Neural cell (in vitro differentiated cells): ENCODE results near the gene CELSR2. TPM values are rescaled to one million over a fixed set of nuclear protein-coding genes. Genes with fewer than 3 reads are reported as not detected.

ENCODE experiments used
- H2AFZ ChIP-seq: fragments of 200-600, 300-800 bp; sonication (generic), shearing (Covaris generic); 2 replicates; pipeline ENCODE4 v1.6.0; 2014; ENCODE audit warnings: low read depth, mild to moderate bottlenecking, antibody characterized with exemption, low read length, moderate library complexity
- H3F3A ChIP-seq: fragments of 200-600 bp; shearing (Covaris generic); 2 replicates; pipeline ENCODE4 v1.6.1; 2016; ENCODE audit warnings: mild to moderate bottlenecking, moderate library complexity, mixed read lengths, antibody characterized with exemption, low read length; ENCODE audit not compliant: insufficient read depth, poor library complexity, severe bottlenecking
- H3K27ac ChIP-seq: fragments of 200-600, 300-800 bp; sonication (generic), shearing (Covaris generic); 2 replicates; pipeline ENCODE4 v1.5.1; 2014; ENCODE audit warnings: mild to moderate bottlenecking, low read length, moderate library complexity
- H3K27me3 ChIP-seq: fragments of 300-800, 200-600 bp; sonication (generic), shearing (Covaris generic); 2 replicates; pipeline ENCODE4 v1.6.0; 2014; ENCODE audit warnings: mild to moderate bottlenecking, low read depth, low read length, moderate library complexity; ENCODE audit not compliant: insufficient read depth
- H3K36me3 ChIP-seq: fragments of 300-800, 200-600 bp; sonication (generic), shearing (Covaris generic); 2 replicates; pipeline ENCODE4 v1.5.1; 2014; ENCODE audit warnings: mild to moderate bottlenecking, antibody characterized with exemption, low read length, moderate library complexity; ENCODE audit not compliant: insufficient read depth
- H3K4me2 ChIP-seq: fragments of 300-800, 200-600 bp; sonication (generic), shearing (Covaris generic); 2 replicates; pipeline ENCODE4 v1.6.0; 2014; ENCODE audit warnings: mild to moderate bottlenecking, low read length
- H3K4me3 ChIP-seq: fragments of 300-800, 200-600 bp; sonication (generic), shearing (Covaris generic); 2 replicates; pipeline ENCODE4 v1.5.1; 2014; ENCODE audit warnings: mild to moderate bottlenecking, low read length, moderate library complexity
- H3K79me2 ChIP-seq: fragments of 200-600 bp; shearing (Covaris generic); replicated peaks from 2 replicates; pipeline ENCODE4 v1.6.0; 2014; ENCODE audit warnings: mild to moderate bottlenecking, low read length, moderate library complexity; ENCODE audit not compliant: insufficient read depth
- H3K9ac ChIP-seq: fragments of 300-800, 200-600 bp; sonication (generic), shearing (Covaris generic); 2 replicates; pipeline ENCODE4 v1.6.1; 2016; ENCODE audit warnings: mild to moderate bottlenecking, low read length, mixed read lengths
- H3K9me2 ChIP-seq: fragments of 200-600 bp; shearing (Covaris generic); 2 replicates; pipeline ENCODE4 v1.6.1; 2016; ENCODE audit warnings: mild to moderate bottlenecking, low read length, mixed read lengths; ENCODE audit not compliant: insufficient read depth
- H3K9me3 ChIP-seq: fragments of 200-600, 300-800 bp; sonication (generic), shearing (Covaris generic); 2 replicates; pipeline ENCODE4 v1.6.1; 2016; ENCODE audit warnings: mild to moderate bottlenecking, mixed run types, low read length, moderate library complexity, mixed read lengths
- H4K20me1 ChIP-seq: fragments of 200-600 bp; shearing (Covaris generic); 2 replicates; pipeline ENCODE4 v1.6.1; 2016; ENCODE audit warnings: mild to moderate bottlenecking, mixed run types; ENCODE audit not compliant: insufficient read depth
- CTCF ChIP-seq: fragments of 450-650 bp; IDR thresholded peaks from 2 replicates; pipeline ENCODE4 v1.5.1; 2014; ENCODE audit warnings: antibody characterized with exemption, mild to moderate bottlenecking, moderate library complexity; ENCODE audit not compliant: poor library complexity, severe bottlenecking
- EP300 ChIP-seq: fragments of 450-650 bp; conservative IDR thresholded peaks from 2 replicates; pipeline ENCODE4 v1.6.1; 2014; ENCODE audit warnings: antibody characterized with exemption, mild to moderate bottlenecking, moderate library complexity; ENCODE audit not compliant: poor library complexity, severe bottlenecking
- EZH2 ChIP-seq: fragments of 200-600, 300-800 bp; shearing (Covaris generic), sonication (generic); IDR thresholded peaks from 2 replicates; pipeline ENCODE4 v1.6.1; 2014; ENCODE audit warnings: antibody characterized with exemption, low read length, borderline replicate concordance, mild to moderate bottlenecking; ENCODE audit not compliant: insufficient read depth, poor library complexity, severe bottlenecking
- MXI1 ChIP-seq: fragments of 450-650 bp; conservative IDR thresholded peaks from 2 replicates; pipeline ENCODE4 v1.6.1; 2014; ENCODE audit warnings: antibody characterized with exemption, mild to moderate bottlenecking; ENCODE audit not compliant: poor library complexity, severe bottlenecking
- POLR2AphosphoS5 ChIP-seq: IDR thresholded peaks from 2 replicates; pipeline ENCODE4 v1.6.1; 2012
- RAD21 ChIP-seq: fragments of 450-650 bp; conservative IDR thresholded peaks from 2 replicates; pipeline ENCODE4 v1.6.1; 2014; ENCODE audit warnings: antibody characterized with exemption, mild to moderate bottlenecking, moderate library complexity
- REST ChIP-seq: IDR thresholded peaks from 2 replicates; pipeline ENCODE4 v1.6.1; 2012; ENCODE audit warnings: borderline replicate concordance
- SMC3 ChIP-seq: fragments of 450-650 bp; conservative IDR thresholded peaks from 2 replicates; pipeline ENCODE4 v1.6.1; 2014; ENCODE audit warnings: antibody characterized with exemption, mild to moderate bottlenecking, moderate library complexity; ENCODE audit not compliant: poor library complexity
- TAF1 ChIP-seq: IDR thresholded peaks from 2 replicates; pipeline ENCODE4 v1.6.1; 2012; ENCODE audit warnings: low read depth
- polyA plus RNA-seq: library from polyadenylated mRNA; depleted of rRNA; stranded (reverse); fragments of >200 nt; gene quantifications from 2 replicates; pipeline ENCODE4 v1.2.3, GENCODE V29; 2014

The CELSR2 gene
- polyA plus RNA-seq, 1 donor from 2014 or later = 7.9 TPM

GRCh38 chr1:109225308-109225707 is 24.0 kb upstream of the CELSR2 start:
- TF ChIP-seq MXI1 = no peak
- Histone ChIP-seq H4K20me1 (no peaks in the 10 kb centered on the region), H3K9me3 (no peaks in the 10 kb centered on the region), H3K4me2 (no peak overlapping the region), H3F3A (no peaks in the 10 kb centered on the region), H3K4me3 (no peak overlapping the region), H2AFZ (no peak overlapping the region), H3K27me3 (no peaks in the 10 kb centered on the region), H3K79me2 (peaks cover 28% of the 10 kb centered on the region), H3K9ac (no peak overlapping the region), H3K36me3 (peaks cover 10% of the 10 kb centered on the region), H3K9me2 (no peaks in the 10 kb centered on the region), H3K27ac (no peak overlapping the region)

- TF ChIP-seq POLR2AphosphoS5 = no peak
- no peak for TF ChIP-seq MXI1
- TF ChIP-seq EP300 = no peak
- TF ChIP-seq TAF1 = no peak
- no peak for TF ChIP-seq CTCF
- no peak for TF ChIP-seq SMC3
- no peak for TF ChIP-seq RAD21
- TF ChIP-seq REST = no peak
- TF ChIP-seq EZH2 = no peak
- Histone ChIP-seq H3K4me2 (no peak overlapping the region), H3K9me3 (no peaks in the 10 kb centered on the region), H3K79me2 (peaks cover 26% of the 10 kb centered on the region), H2AFZ (no peak overlapping the region), H3K9ac (no peak overlapping the region), H3K4me3 (no peak overlapping the region), H3K27ac (no peak overlapping the region), H4K20me1 (no peaks in the 10 kb centered on the region), H3F3A (no peaks in the 10 kb centered on the region), H3K27me3 (no peaks in the 10 kb centered on the region), H3K36me3 (peaks cover 10% of the 10 kb centered on the region), H3K9me2 (no peaks in the 10 kb centered on the region)
Measured at GRCh38 chr1:109225711-109226445, 23.5 kb upstream of the CELSR2 start.
